Heart left ventricle (tissue), 13 donors: ENCODE results near the gene BCORL1.

ENCODE experiments used
- POLR2A ChIP-seq, 2 donors: fragments of 450-650 bp; IDR thresholded peaks; one replicate each; pipeline ENCODE4 v1.6.1; 2017; ENCODE audit warnings: antibody characterized with exemption in 2 of 2, mild to moderate bottlenecking in 2 of 2, moderate library complexity in 2 of 2
- TF ChIP-seq, protein P1 (sequence below), 12 donors: fragments of 200-600 bp; sonication (generic) in 4 of 12; IDR thresholded peaks; one replicate each; pipeline versions ENCODE4 v1.5.0 to v1.8.0; 2018 to 2022; ENCODE audit warnings: antibody characterized with exemption in 12 of 12, mild to moderate bottlenecking in 5 of 12
- donor health status: ischemic (EF 13 %, LVEDD 7.1; RV severe dilation, severe dysfunction).
- donor health status: DM: no; HTN: yes; CAD: no.
- donor health status: DM: no; HTN: no; CAD: no.
- donor health status: ischemic (EF 25% LVEDD 6.9; RV normal size, moderate dysfunction).
- donor health status: ischemic (EF 25% LVEDD 5.7; RV mildly dilated, moderate dysfunction).
- donor health status: ischemic (EF 35%, LVEDD 5.7; RV mildly dilated, moderate dysfunction).
- donor health status: nonischemic (EF 11% LVEDD 7.7; RV severe dilation, severe dysfunction).
- donor health status: DM: yes; HTN: yes; CAD: no.
- donor health status: PGD.
- donor health status: ischemic (EF 29% LVEDD 5.4; RV normal size, mild dysfunction).
- donor health status: nonischemic (EF 23%, LVEDD 6.1; RV moderate dilation, normal function).

- TF ChIP-seq, protein P1, sequence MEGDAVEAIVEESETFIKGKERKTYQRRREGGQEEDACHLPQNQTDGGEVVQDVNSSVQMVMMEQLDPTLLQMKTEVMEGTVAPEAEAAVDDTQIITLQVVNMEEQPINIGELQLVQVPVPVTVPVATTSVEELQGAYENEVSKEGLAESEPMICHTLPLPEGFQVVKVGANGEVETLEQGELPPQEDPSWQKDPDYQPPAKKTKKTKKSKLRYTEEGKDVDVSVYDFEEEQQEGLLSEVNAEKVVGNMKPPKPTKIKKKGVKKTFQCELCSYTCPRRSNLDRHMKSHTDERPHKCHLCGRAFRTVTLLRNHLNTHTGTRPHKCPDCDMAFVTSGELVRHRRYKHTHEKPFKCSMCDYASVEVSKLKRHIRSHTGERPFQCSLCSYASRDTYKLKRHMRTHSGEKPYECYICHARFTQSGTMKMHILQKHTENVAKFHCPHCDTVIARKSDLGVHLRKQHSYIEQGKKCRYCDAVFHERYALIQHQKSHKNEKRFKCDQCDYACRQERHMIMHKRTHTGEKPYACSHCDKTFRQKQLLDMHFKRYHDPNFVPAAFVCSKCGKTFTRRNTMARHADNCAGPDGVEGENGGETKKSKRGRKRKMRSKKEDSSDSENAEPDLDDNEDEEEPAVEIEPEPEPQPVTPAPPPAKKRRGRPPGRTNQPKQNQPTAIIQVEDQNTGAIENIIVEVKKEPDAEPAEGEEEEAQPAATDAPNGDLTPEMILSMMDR (IDR thresholded peaks at IDR 0.05): no peak
- TF ChIP-seq POLR2A (IDR thresholded peaks at IDR 0.05): peak in 1 of 2 donors; percentile 59
Measured at GRCh38 chrX:129980540-129981199, 1.8 kb upstream of the BCORL1 start.
